A673 (cell line): Measurements from ENCODE around the gene SMIM38. TPM values are rescaled to one million over a fixed set of nuclear protein-coding genes. Genes with fewer than 3 reads are reported as not detected.

ENCODE experiments used
- BruUV-seq: library from RNA; stranded (reverse); fragments of 400-500 nt; replicated peaks from 2 replicates; lab custom pipeline; 2021; lab: Mats Ljungman, UMichigan
- CTCF ChIA-PET: fragments of 300-600 bp; sonication (Branson Sonifier 250); formaldehyde crosslinking; loops from one replicate; lab custom pipeline; 2022; ENCODE audit warnings: antibody characterized with exemption; lab: Charles Lee
- POLR2A ChIA-PET: fragments of 300-600 bp; sonication (Branson Sonifier 250); formaldehyde crosslinking; loops from one replicate; lab custom pipeline; 2022; ENCODE audit warnings: antibody characterized with exemption; ENCODE audit not compliant: low non-redundant PET; lab: Charles Lee
- DNase-seq: peaks from one replicate; pipeline ENCODE4 v3.0.0-alpha.2; 2015; ENCODE audit warnings: low spot score
- H3K27ac ChIP-seq: fragments of 200-600 bp; sonication (generic); 2 replicates; pipeline ENCODE4 v1.5.1; 2016; ENCODE audit warnings: mixed run types, low read depth, mild to moderate bottlenecking, mixed read lengths, antibody characterized with exemption, low read length; ENCODE audit not compliant: poor library complexity, severe bottlenecking
- H3K27me3 ChIP-seq: fragments of 200-600 bp; sonication (generic); replicated peaks from 2 replicates; pipeline ENCODE4 v1.6.1; 2017; ENCODE audit warnings: mixed run types, low read depth, mild to moderate bottlenecking, mixed read lengths, antibody characterized with exemption, low read length; ENCODE audit not compliant: insufficient read depth, poor library complexity
- H3K36me3 ChIP-seq: fragments of 200-600 bp; sonication (generic); 2 replicates; pipeline ENCODE4 v1.6.1; 2016; ENCODE audit warnings: mixed run types, mild to moderate bottlenecking, mixed read lengths, antibody characterized with exemption, low read length; ENCODE audit not compliant: insufficient read depth, poor library complexity, severe bottlenecking
- H3K4me1 ChIP-seq: fragments of 200-600 bp; sonication (generic); 2 replicates; pipeline ENCODE4 v1.6.1; 2017; ENCODE audit warnings: mixed run types, mild to moderate bottlenecking, mixed read lengths, antibody characterized with exemption, low read length; ENCODE audit not compliant: insufficient read depth, poor library complexity, severe bottlenecking
- H3K4me3 ChIP-seq: fragments of 200-600 bp; sonication (generic); 2 replicates; pipeline ENCODE4 v1.5.1; 2016; ENCODE audit warnings: low read depth, mixed run types, mild to moderate bottlenecking, mixed read lengths, low read length; ENCODE audit not compliant: poor library complexity, severe bottlenecking
- H3K9me3 ChIP-seq: fragments of 200-600 bp; sonication (generic); 2 replicates; pipeline ENCODE4 v1.6.1; 2016; ENCODE audit warnings: mixed run types, low read depth, mild to moderate bottlenecking, mixed read lengths, antibody characterized with exemption, low read length; ENCODE audit not compliant: poor library complexity, severe bottlenecking
- CTCF ChIP-seq: fragments of 300-800, 200-600 bp; sonication (generic); conservative IDR thresholded peaks from 2 replicates; pipeline ENCODE4 v1.5.1; 2017; ENCODE audit warnings: low read depth, mild to moderate bottlenecking, antibody characterized with exemption, low read length, moderate library complexity, mixed read lengths
- EZH2 ChIP-seq: fragments of 200-600 bp; sonication (generic); IDR thresholded peaks from 2 replicates; pipeline ENCODE4 v1.6.1; 2017; ENCODE audit warnings: borderline replicate concordance, low read depth, mild to moderate bottlenecking, mixed read lengths, antibody characterized with exemption, low read length; ENCODE audit not compliant: poor library complexity, severe bottlenecking
- intact Hi-C: fragments of 100-400 bp; cut with micrococcal nuclease; formaldehyde crosslinking; loops from one replicate; pipeline ENCODE4 v1.10.0; 2022; ENCODE audit not compliant: unreplicated experiment
- total RNA-seq: library from RNA; stranded (reverse); gene quantifications from 2 replicates; pipeline ENCODE4 v1.2.3, GENCODE V29; 2021

Gene SMIM38
- total RNA-seq, 1 experiment from 2014 or later, result 0.88 TPM

GRCh38 chr11:69170704-69171103 is 15.0 kb downstream of the SMIM38 start:
- Histone ChIP-seq H3K4me3 (no peak overlapping the region), H3K27ac (no peak overlapping the region), H3K9me3 (peaks cover 4% of the 10 kb centered on the region), H3K4me1 (peaks cover 12% of the 10 kb centered on the region), H3K36me3 (no peaks in the 10 kb centered on the region), H3K27me3 (no peaks in the 10 kb centered on the region)
- BruUV-seq, result no TSS peak
- DNase-seq, result no peak
- ChIA-PET CTCF (no interaction called here), POLR2A (no interaction called here)
- TF ChIP-seq CTCF (no peak), EZH2 (no peak)
- intact Hi-C loops, result no loop called here

GRCh38 chr11:69171476-69172240 is 15.9 kb downstream of the SMIM38 start:
- TF ChIP-seq EZH2 (no peak), CTCF (no peak)
- H3K27me3 ChIP-seq, result no peaks in the 10 kb centered on the region
- H3K4me3 ChIP-seq, result no peak overlapping the region
- H3K27ac ChIP-seq, result no peak overlapping the region
- no TSS peak for BruUV-seq
- H3K9me3 ChIP-seq, result peaks cover 4% of the 10 kb centered on the region
- no peak for DNase-seq
- ChIA-PET CTCF (no interaction called here), POLR2A (no interaction called here)
- intact Hi-C loops, result no loop called here
- H3K4me1 ChIP-seq, result peaks cover 6% of the 10 kb centered on the region
- H3K36me3 ChIP-seq, result no peaks in the 10 kb centered on the region

- no TSS peak for BruUV-seq
- Histone ChIP-seq H3K9me3 (peaks cover 4% of the 10 kb centered on the region), H3K27me3 (no peaks in the 10 kb centered on the region), H3K4me3 (no peak overlapping the region), H3K36me3 (no peaks in the 10 kb centered on the region), H3K27ac (no peak overlapping the region), H3K4me1 (no peaks in the 10 kb centered on the region)
- TF ChIP-seq CTCF, result no peak
- TF ChIP-seq EZH2, result no peak
- POLR2A ChIA-PET, result no interaction called here
- CTCF ChIA-PET, result no interaction called here
- intact Hi-C loops, result no loop called here
- peak; percentile 51 for DNase-seq
Observed at GRCh38 chr11:69172674-69173073, 16.9 kb downstream of the SMIM38 start.
